GM12891 (cell line): ENCODE measurements around the gene KLF17.

ENCODE experiments used
- DNase-seq: peaks from one replicate; pipeline ENCODE4 v3.0.0; 2011; ENCODE audit warnings: low spot score; ENCODE audit not compliant: insufficient read length
- FAIRE-seq: peaks from 2 replicates; lab custom pipeline; 2011; peaks lifted over from hg19 to GRCh38; lab: Jason Lieb, UNC
- PAX5 ChIP-seq: IDR thresholded peaks from 2 replicates; pipeline ENCODE4 v1.6.1; 2011; ENCODE audit warnings: low read length, moderate library complexity, mild to moderate bottlenecking; ENCODE audit not compliant: insufficient read depth, severe bottlenecking
- POLR2A ChIP-seq: IDR thresholded peaks from 2 replicates; pipeline ENCODE4 v1.6.1; 2011; ENCODE audit warnings: low read depth, low read length, control low read depth
- POLR2AphosphoS5 ChIP-seq: IDR thresholded peaks from 2 replicates; pipeline ENCODE4 v1.6.1; 2011; ENCODE audit warnings: low read depth, low read length, control low read depth
- POU2F2 ChIP-seq: IDR thresholded peaks from 2 replicates; pipeline ENCODE4 v1.6.1; 2011; ENCODE audit warnings: low read depth, mild to moderate bottlenecking, control low read depth, low read length, moderate library complexity
- SPI1 ChIP-seq: IDR thresholded peaks from 2 replicates; pipeline ENCODE4 v1.6.1; 2011; ENCODE audit warnings: low read depth, low read length, control low read depth
- TAF1 ChIP-seq: IDR thresholded peaks from 2 replicates; pipeline ENCODE4 v1.6.1; 2011; ENCODE audit warnings: low read depth, low read length, control low read depth

The KLF17 gene

GRCh38 chr1:44151332-44151731 lies 32.7 kb downstream of the KLF17 start:
- TF ChIP-seq SPI1: no peak
- TF ChIP-seq PAX5: no peak
- TF ChIP-seq POLR2A: no peak
- no peak for TF ChIP-seq POLR2AphosphoS5
- TF ChIP-seq TAF1: no peak
- TF ChIP-seq POU2F2: no peak
- DNase-seq: no peak
- no peak for FAIRE-seq

- no peak for FAIRE-seq
- DNase-seq: no peak
- TF ChIP-seq POLR2A (no peak), POLR2AphosphoS5 (no peak), SPI1 (no peak), TAF1 (no peak), PAX5 (no peak), POU2F2 (no peak)
Observed at GRCh38 chr1:44151808-44152207, 33.2 kb downstream of the KLF17 start.

GRCh38 chr1:44152692-44153091 lies 34.1 kb downstream of the KLF17 start:
- DNase-seq (no peak), FAIRE-seq (no peak)
- TF ChIP-seq SPI1 (no peak), POLR2A (no peak), TAF1 (no peak), POU2F2 (no peak), POLR2AphosphoS5 (no peak)

- TF ChIP-seq POLR2A (no peak), SPI1 (no peak), POLR2AphosphoS5 (no peak), PAX5 (no peak), TAF1 (no peak), POU2F2 (no peak)
- FAIRE-seq (no peak), DNase-seq (no peak)
Observed at GRCh38 chr1:44154049-44154448, 35.4 kb downstream of the KLF17 start.

- TF ChIP-seq POLR2AphosphoS5 (no peak), POLR2A (no peak), PAX5 (no peak), TAF1 (no peak), POU2F2 (no peak), SPI1 (no peak)
- FAIRE-seq (no peak), DNase-seq (no peak)
Observed at GRCh38 chr1:44157903-44158302, 39.3 kb downstream of the KLF17 start.

- FAIRE-seq (no peak), DNase-seq (no peak)
- TF ChIP-seq POLR2A (no peak), POLR2AphosphoS5 (no peak), PAX5 (no peak), POU2F2 (no peak), SPI1 (no peak), TAF1 (no peak)
Observed at GRCh38 chr1:44158871-44159270, 40.2 kb downstream of the KLF17 start.

GRCh38 chr1:44161546-44161945 lies 42.9 kb downstream of the KLF17 start:
- DNase-seq (no peak), FAIRE-seq (no peak)
- TF ChIP-seq POU2F2 (no peak), TAF1 (no peak), PAX5 (no peak), SPI1 (no peak), POLR2AphosphoS5 (no peak), POLR2A (no peak)

GRCh38 chr1:44168520-44169098 lies 50.0 kb downstream of the KLF17 start:
- FAIRE-seq (no peak), DNase-seq (no peak)
- TF ChIP-seq PAX5: no peak
- no peak for TF ChIP-seq TAF1
- no peak for TF ChIP-seq POLR2AphosphoS5
- TF ChIP-seq POU2F2: no peak

GRCh38 chr1:44170281-44170823 lies 51.7 kb downstream of the KLF17 start:
- no peak for FAIRE-seq
- TF ChIP-seq POLR2A (no peak), SPI1 (no peak), POLR2AphosphoS5 (no peak), TAF1 (no peak), PAX5 (no peak), POU2F2 (no peak)
- DNase-seq: no peak

- no peak for DNase-seq
- TF ChIP-seq TAF1: no peak
- no peak for TF ChIP-seq PAX5
- TF ChIP-seq POLR2A: no peak
- TF ChIP-seq POLR2AphosphoS5: no peak
- no peak for TF ChIP-seq POU2F2
- no peak for TF ChIP-seq SPI1
- no peak for FAIRE-seq
Observed at GRCh38 chr1:44174630-44175029, 56.0 kb downstream of the KLF17 start.
